MM.1S (cell line): ENCODE data around the gene PPP1CC.
"Not testable (repeated sequence)": the region's sequence is repeated elsewhere in the genome, so short reads cannot be mapped to it uniquely, and the experiment has no call there.

ENCODE experiments used
- DNase-seq: peaks from one replicate; pipeline ENCODE4 v3.0.0-alpha.2; 2015
- H2AFZ ChIP-seq: fragments of 300-600 bp; sonication (generic); 2 replicates; pipeline ENCODE4 v1.6.0; 2016; ENCODE audit warnings: antibody characterized with exemption, low read length
- H3F3A ChIP-seq: fragments of 300-600 bp; sonication (generic); 2 replicates; pipeline ENCODE4 v1.6.1; 2016; ENCODE audit warnings: mild to moderate bottlenecking, antibody characterized with exemption, low read length, moderate library complexity, mixed read lengths; ENCODE audit not compliant: insufficient read depth
- H3K27ac ChIP-seq: fragments of 300-600 bp; sonication (generic); 2 replicates; pipeline ENCODE4 v1.5.1; 2016; ENCODE audit warnings: mild to moderate bottlenecking, low read length
- H3K27me3 ChIP-seq: fragments of 300-600 bp; sonication (generic); replicated peaks from 2 replicates; pipeline ENCODE4 v1.6.0; 2016; ENCODE audit warnings: low read length; ENCODE audit not compliant: insufficient read depth
- H3K36me3 ChIP-seq: fragments of 300-600 bp; sonication (generic); replicated peaks from 2 replicates; pipeline ENCODE4 v1.6.1; 2016; ENCODE audit warnings: mild to moderate bottlenecking, low read length, mixed read lengths; ENCODE audit not compliant: insufficient read depth
- H3K4me1 ChIP-seq: fragments of 300-600 bp; sonication (generic); 2 replicates; pipeline ENCODE4 v1.6.1; 2016; ENCODE audit warnings: low read length, mixed read lengths
- H3K4me2 ChIP-seq: fragments of 300-600 bp; sonication (generic); 2 replicates; pipeline ENCODE4 v1.6.0; 2016; ENCODE audit warnings: low read depth, low read length
- H3K4me3 ChIP-seq: fragments of 300-600 bp; sonication (generic); 2 replicates; pipeline ENCODE4 v1.5.1; 2016; ENCODE audit warnings: low read length, mixed read lengths
- H3K79me2 ChIP-seq: fragments of 300-600 bp; sonication (generic); 2 replicates; pipeline ENCODE4 v1.6.1; 2016; ENCODE audit warnings: mixed run types, low read length, mixed read lengths
- H3K9ac ChIP-seq: fragments of 300-600 bp; sonication (generic); 2 replicates; pipeline ENCODE4 v1.6.1; 2016; ENCODE audit warnings: low read length, mixed read lengths
- H3K9me2 ChIP-seq: fragments of 300-600 bp; sonication (generic); replicated peaks from 2 replicates; pipeline ENCODE4 v1.6.1; 2016; ENCODE audit warnings: mild to moderate bottlenecking, low read length, mixed read lengths; ENCODE audit not compliant: insufficient read depth
- H3K9me3 ChIP-seq: fragments of 300-600 bp; sonication (generic); replicated peaks from 2 replicates; pipeline ENCODE4 v1.6.1; 2016; ENCODE audit warnings: mild to moderate bottlenecking, low read length, mixed read lengths; ENCODE audit not compliant: insufficient read depth
- H4K20me1 ChIP-seq: fragments of 300-600 bp; sonication (generic); 2 replicates; pipeline ENCODE4 v1.6.1; 2016; ENCODE audit warnings: mild to moderate bottlenecking, low read length, moderate library complexity, mixed read lengths; ENCODE audit not compliant: insufficient read depth
- CTCF ChIP-seq: fragments of 300-600 bp; sonication (generic); IDR thresholded peaks from 2 replicates; pipeline ENCODE4 v1.5.1; 2016; ENCODE audit warnings: antibody characterized with exemption, low read length, mixed read lengths
- EZH2 ChIP-seq: fragments of 300-600 bp; sonication (generic); optimal IDR thresholded peaks from 2 replicates; pipeline ENCODE3; 2017; ENCODE audit warnings: low read depth, mild to moderate bottlenecking, antibody characterized with exemption, low read length, mixed read lengths
- EZH2phosphoT487 ChIP-seq: fragments of 300-600 bp; sonication (generic); IDR thresholded peaks from 2 replicates; pipeline ENCODE4 v1.6.1; 2018; ENCODE audit warnings: antibody characterized with exemption, low read length

Gene PPP1CC

GRCh38 chr12:110739894-110740293 lies 2.8 kb downstream of the PPP1CC start:
- no peak overlapping the region for H3K9ac ChIP-seq
- H3K9me3 ChIP-seq = no peaks in the 10 kb centered on the region
- H3K27ac ChIP-seq = no peak overlapping the region
- no peaks in the 10 kb centered on the region for H3K9me2 ChIP-seq
- H4K20me1 ChIP-seq = peaks cover 28% of the 10 kb centered on the region
- H3K4me3 ChIP-seq = no peak overlapping the region; the same call in 1 of the 2 replicates
- no peaks in the 10 kb centered on the region for H3K4me1 ChIP-seq
- H3K4me2 ChIP-seq = peak overlapping the region; percentile 11; the same call in 1 of the 2 replicates
- TF ChIP-seq EZH2phosphoT487 (no peak), EZH2 (no peak), CTCF (no peak)
- peaks cover 77% of the 10 kb centered on the region for H3K79me2 ChIP-seq
- no peak for DNase-seq
- H3K36me3 ChIP-seq = no peaks in the 10 kb centered on the region
- no peaks in the 10 kb centered on the region for H3K27me3 ChIP-seq
- H2AFZ ChIP-seq = no peak overlapping the region
- no peaks in the 10 kb centered on the region for H3F3A ChIP-seq

- no peak overlapping the region for H3K27ac ChIP-seq
- H3F3A ChIP-seq = no peaks in the 10 kb centered on the region
- no peaks in the 10 kb centered on the region for H3K9me2 ChIP-seq
- H4K20me1 ChIP-seq = peaks cover 28% of the 10 kb centered on the region
- no peak overlapping the region; the same call in 1 of the 2 replicates for H3K4me3 ChIP-seq
- peak overlapping the region; percentile 11; the same call in 1 of the 2 replicates for H3K4me2 ChIP-seq
- DNase-seq = no peak
- H3K4me1 ChIP-seq = no peaks in the 10 kb centered on the region
- H3K36me3 ChIP-seq = no peaks in the 10 kb centered on the region
- H3K27me3 ChIP-seq = no peaks in the 10 kb centered on the region
- TF ChIP-seq EZH2phosphoT487 (no peak), CTCF (no peak), EZH2 (no peak)
- peaks cover 81% of the 10 kb centered on the region for H3K79me2 ChIP-seq
- H2AFZ ChIP-seq = no peak overlapping the region
- no peak overlapping the region for H3K9ac ChIP-seq
- no peaks in the 10 kb centered on the region for H3K9me3 ChIP-seq
These were observed 3.2 kb downstream of the PPP1CC start for GRCh38 chr12:110739488-110739887.

GRCh38 chr12:110737532-110737931 lies 5.2 kb downstream of the PPP1CC start:
- no peak for TF ChIP-seq EZH2phosphoT487
- H3K27ac ChIP-seq = no peak overlapping the region
- H3K9me2 ChIP-seq = no peaks in the 10 kb centered on the region
- no peaks in the 10 kb centered on the region for H3K4me1 ChIP-seq
- no peak overlapping the region for H3K4me2 ChIP-seq
- H4K20me1 ChIP-seq = peaks cover 30% of the 10 kb centered on the region
- DNase-seq = no peak
- H3F3A ChIP-seq = no peaks in the 10 kb centered on the region
- no peak overlapping the region for H3K9ac ChIP-seq
- H3K36me3 ChIP-seq = no peaks in the 10 kb centered on the region
- H3K4me3 ChIP-seq = no peak overlapping the region
- H2AFZ ChIP-seq = no peak overlapping the region
- no peaks in the 10 kb centered on the region for H3K9me3 ChIP-seq
- no peaks in the 10 kb centered on the region for H3K27me3 ChIP-seq
- H3K79me2 ChIP-seq = peaks cover 98% of the 10 kb centered on the region

DNA sequence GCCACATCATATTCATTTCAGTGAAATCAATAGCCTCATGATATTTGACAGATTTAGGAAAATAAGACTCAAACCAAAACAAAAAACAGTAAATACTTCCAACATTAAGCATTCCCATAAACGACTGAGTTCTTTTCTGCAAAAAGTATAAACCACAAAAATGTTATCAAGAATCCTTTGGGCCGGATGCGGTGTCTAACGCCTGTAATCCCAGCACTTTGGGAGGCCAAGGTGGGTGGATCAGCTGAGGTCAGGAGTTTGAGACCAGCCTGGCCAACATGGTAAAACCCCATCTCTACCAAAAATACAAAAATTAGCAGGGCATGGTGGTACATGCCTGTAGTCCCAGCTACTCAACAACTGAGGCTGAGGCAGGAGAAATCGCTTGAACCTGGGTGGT lies 5.7 kb downstream of the PPP1CC start:
- H3K79me2 ChIP-seq = peaks cover 98% of the 10 kb centered on the region
- not testable (repeated sequence) for H3K27ac ChIP-seq, H3K36me3 ChIP-seq, DNase-seq, H3K9me2 ChIP-seq, H3K9me3 ChIP-seq, H3F3A ChIP-seq, H2AFZ ChIP-seq, H3K4me2 ChIP-seq, H3K4me1 ChIP-seq, H3K27me3 ChIP-seq, H3K9ac ChIP-seq, H3K4me3 ChIP-seq
- peaks cover 31% of the 10 kb centered on the region for H4K20me1 ChIP-seq
